CD4-positive, alpha-beta T cell treated with Interferon alpha-2 for 1 hour (primary cell): Measurements from ENCODE around the gene MRPS11.
"Not testable (repeated sequence)": the region's sequence is repeated elsewhere in the genome, so short reads cannot be mapped to it uniquely, and the experiment has no call there.

ENCODE experiments used
- DNase-seq, 2 donors: peaks; one replicate each; pipeline ENCODE4 v3.0.0-alpha.2; 2020 to 2022

Gene MRPS11

GRCh38 chr15:88497109-88497765 is 29.7 kb downstream of the MRPS11 start:
- DNase-seq, result no peak

- DNase-seq, result no peak
These were observed 31.5 kb downstream of the MRPS11 start for GRCh38 chr15:88498996-88499395.

GRCh38 chr15:88504445-88504844 is 36.9 kb downstream of the MRPS11 start:
- no peak for DNase-seq

GRCh38 chr15:88505721-88506120 is 38.2 kb downstream of the MRPS11 start:
- no peak for DNase-seq

GRCh38 chr15:88506628-88507027 is 39.1 kb downstream of the MRPS11 start:
- DNase-seq, result no peak

GRCh38 chr15:88509321-88509720 is 41.8 kb downstream of the MRPS11 start:
- DNase-seq, result no peak

DNA sequence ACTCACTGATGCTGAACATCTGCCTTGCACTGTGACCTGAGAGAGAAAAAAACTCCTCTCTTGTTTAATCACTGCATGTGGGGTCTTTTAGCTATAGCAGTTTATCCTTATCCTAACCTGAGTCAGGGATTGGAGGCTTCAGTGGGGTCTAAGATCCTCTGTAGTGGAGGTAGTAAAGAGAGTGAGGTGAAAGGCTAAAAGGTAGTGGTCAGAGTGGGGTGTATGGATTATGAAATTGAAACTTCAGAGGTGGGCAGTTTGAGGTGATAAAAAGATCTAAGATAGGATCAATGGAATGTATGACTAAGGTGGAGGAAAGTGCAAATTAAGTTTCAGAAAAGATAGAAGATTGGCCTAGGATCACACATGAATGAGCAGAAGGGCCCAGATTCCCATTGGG is 42.5 kb downstream of the MRPS11 start:
- DNase-seq, result no peak

- no peak for DNase-seq
These were observed 43.7 kb downstream of the MRPS11 start for GRCh38 chr15:88511161-88511560.

DNA sequence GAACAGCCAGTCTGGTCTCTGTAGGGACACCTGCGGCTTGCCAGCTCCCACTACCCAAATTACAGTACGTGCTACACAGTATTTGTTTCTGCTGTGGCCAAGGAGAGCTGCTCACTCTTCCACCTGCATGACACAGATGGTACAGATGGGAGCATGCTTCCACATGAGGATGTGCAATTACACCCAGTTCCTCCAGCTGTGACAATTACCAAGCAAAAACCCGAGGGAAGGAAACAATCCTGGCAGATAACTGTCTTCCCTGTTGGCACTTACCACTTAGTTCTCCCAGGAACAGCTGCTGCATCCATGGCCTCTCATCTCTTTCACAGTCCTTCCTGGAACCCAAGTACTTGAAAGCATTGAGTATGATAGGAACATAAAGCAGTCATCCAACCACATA is 44.6 kb downstream of the MRPS11 start:
- DNase-seq, result no peak

DNA sequence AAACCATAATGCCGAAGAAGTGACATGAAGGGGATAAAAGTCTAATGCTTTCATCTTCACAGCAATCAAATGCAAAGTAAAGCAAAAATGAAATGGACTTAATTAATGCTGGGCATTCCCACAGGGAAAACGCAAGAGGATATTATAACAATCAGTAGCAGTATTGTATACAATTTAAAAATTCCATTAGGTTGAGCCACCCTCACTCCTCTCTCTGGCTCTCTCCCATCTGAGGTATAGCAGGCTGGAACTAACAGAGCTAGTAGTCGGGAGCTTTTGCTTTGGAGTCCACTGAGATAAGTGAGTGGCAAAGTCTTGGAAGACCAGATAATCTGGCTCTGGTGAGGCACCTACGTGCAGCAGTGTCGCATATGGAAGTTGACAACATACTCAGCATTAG is 45.1 kb downstream of the MRPS11 start:
- no peak for DNase-seq

GRCh38 chr15:88513195-88513594 is 45.7 kb downstream of the MRPS11 start:
- no peak for DNase-seq

DNA sequence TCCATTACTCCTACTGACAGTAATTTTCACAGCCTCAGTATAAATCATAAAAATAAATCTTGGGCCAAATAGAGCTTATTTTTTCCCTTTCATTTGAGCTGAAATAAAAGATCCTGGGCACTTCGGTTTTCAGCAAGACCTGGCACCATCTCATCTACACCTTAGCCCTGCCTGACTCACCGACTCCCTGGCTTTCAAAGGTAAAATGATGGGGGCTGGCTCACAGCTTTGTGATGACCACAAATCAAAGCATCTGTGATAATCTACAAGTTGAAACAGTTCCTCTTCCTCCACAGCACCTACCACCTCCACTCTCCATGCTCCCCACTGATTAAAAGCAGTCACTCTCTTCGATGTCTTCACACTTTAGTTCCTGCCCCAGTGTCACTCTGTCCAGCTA is 51.4 kb downstream of the MRPS11 start:
- DNase-seq, result no peak

DNA sequence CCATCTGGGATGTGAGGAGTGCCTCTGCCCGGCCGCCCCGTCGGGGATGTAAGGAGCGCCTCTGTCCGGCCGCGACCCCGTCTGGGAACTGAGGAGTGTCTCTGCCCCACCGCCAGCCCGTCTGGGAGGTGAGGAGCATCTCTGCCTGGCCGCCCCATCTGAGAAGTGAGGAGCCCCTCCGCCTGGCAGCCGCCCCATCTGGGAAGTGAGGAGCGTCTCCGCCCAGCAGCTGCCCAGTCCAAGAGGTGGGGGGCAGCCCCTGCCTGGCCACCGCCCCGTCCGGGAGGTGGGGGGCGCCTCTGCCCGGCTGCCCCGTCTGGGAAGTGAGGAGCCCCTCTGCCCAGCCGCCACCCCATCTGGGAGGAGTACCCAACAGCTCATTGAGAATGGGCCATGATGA is 56.6 kb downstream of the MRPS11 start:
- not testable (repeated sequence) for DNase-seq

DNA sequence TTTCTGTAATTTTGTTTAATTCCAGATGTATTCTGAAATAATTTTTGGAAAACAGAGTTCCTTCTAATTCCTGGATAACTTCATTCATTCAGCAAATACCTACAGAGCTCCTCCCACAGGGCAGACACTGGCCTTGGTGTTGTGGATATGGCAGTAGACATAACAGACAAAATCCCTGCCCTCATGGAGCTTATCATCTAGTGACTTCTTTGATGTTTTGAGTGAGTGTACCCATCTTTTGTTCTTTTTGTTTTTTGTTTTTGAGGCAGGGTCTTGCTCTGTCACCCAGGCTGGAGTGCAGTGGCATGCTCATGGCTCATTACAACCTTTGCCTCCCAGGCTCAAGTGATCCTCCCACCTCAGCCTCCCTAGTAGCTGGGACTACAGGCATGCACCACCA is 57.9 kb downstream of the MRPS11 start:
- DNase-seq, result no peak

- no peak for DNase-seq
These were observed 58.9 kb downstream of the MRPS11 start for GRCh38 chr15:88526247-88526879.

DNA sequence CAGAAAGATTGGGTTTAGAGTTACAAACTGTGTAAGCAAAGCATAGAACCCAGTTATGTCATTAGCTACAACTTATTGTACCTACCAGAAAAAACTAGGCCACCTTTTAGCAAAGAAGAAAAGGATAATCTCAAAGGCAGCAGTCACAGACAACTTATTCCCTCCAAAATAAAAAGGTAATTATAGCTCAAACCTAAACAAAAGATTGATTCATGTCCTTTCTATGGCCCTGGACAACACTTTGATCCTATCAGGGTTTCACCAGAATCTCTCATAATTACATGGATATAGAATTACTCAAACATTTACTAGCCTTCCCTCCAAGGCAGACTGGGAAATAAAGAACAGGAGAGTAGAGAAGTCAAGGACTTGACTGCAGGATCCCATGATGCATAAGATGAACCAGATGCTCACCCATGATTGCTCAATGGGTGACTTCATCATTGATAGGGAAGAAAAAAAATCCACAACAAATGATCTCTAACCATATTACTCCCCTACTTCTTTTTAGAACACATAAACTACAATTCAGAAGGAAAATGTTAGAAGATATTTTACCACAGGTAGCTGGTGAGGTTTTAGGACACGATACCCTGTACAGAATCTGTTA is 61.6 kb downstream of the MRPS11 start:
- no peak for DNase-seq
